GM19324 (cell line): ENCODE data around the gene NYAP1.
"Not testable (repeated sequence)": the region's sequence is repeated elsewhere in the genome, so short reads cannot be mapped to it uniquely, and the experiment has no call there.

ENCODE experiments used
- ATAC-seq: cut with Tn5 transposase; IDR thresholded peaks from one replicate; pipeline ENCODE4 v1.9.1; 2021; ENCODE audit warnings: mild to moderate bottlenecking, moderate library complexity; ENCODE audit not compliant: unreplicated experiment, low FRiP score

Gene NYAP1

GRCh38 chr7:100481466-100481865 is 2.3 kb upstream of the NYAP1 start:
- ATAC-seq = no peak

- no peak for ATAC-seq
Measured at GRCh38 chr7:100482728-100483089, 1.0 kb upstream of the NYAP1 start.

DNA sequence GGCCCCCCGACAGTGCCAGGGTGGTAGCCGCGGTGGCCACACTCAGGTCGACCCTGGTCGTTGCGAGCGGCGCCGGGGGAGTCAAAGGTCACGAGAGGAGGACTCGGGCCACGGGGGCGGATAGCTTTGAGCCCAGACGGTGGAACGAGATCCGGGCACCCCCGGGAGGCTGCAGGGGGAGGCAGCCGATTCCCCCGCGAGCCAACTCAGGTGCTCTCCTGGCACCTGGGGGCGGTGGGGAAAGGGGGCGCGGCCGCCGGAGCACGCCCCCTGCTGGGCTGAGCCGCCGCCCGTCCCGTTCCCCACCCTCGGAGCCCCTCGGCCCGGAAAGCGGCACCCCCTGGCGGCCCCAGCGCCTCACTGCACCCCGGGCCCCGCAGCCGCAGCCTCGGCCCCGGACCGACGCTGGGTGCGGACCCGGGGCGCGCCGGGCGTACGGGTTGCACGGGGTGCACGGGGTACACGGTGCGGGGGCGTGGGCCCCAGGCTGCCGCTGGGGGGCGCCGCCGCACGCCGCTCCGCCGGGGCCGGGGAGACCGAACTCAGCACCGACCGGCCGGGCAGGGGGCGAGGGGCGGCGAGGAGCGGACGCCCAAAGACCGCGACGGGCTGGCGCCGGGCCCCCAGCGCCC is 521 bp upstream of the NYAP1 start:
- peak; percentile 51 for ATAC-seq

GRCh38 chr7:100484673-100485045 is 932 bp downstream of the NYAP1 start:
- ATAC-seq = no peak

DNA sequence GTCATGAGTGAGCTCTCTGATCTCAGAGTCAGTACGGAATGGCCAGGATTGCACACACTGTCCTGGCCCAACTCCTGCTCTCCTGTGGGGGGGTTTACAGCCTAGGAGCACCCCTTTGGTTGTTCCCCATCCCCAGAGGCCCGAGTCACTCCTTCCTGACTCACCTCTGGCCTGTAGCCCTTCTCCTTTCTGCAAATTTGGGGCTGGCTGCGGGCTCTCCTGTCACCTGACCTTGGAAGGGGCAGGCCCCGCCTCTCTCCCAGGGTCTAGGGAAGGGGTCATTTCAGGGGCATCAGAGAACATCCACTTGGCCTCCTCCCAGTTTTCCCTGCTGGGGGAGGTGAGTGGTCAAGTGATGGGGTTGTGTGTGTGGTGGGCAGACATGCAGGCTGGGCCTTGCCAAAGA is 1.7 kb downstream of the NYAP1 start:
- ATAC-seq = no peak

DNA sequence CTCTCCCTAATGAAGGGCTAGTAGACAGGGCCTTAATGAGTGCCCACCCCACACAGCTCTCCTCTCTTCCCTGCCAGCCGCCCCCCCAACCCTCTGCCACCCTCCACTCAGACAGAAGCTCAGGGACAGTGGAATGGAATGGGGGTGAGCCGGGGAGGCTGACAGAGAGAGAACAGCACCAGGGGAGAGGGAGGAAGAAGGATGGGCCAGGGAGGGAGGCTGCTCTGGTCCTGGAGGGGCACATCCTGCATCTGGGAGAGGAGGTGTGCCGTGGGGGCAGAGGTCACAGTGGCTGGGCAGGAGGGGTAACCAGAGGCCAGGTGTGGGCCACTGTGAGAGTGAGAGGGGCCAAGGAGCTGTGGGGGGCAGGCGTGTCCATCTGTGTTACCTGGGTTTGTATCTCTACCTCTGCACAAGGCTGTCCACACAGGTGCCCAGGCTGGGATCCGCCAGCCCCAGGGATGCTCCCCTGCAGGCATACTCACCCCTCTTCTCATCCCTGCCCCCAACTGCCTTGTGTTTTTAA is 2.4 kb downstream of the NYAP1 start:
- no peak for ATAC-seq

- no peak for ATAC-seq
Measured at GRCh38 chr7:100486753-100487446, 3.2 kb downstream of the NYAP1 start.

GRCh38 chr7:100488333-100489095 is 4.8 kb downstream of the NYAP1 start:
- no peak for ATAC-seq

- ATAC-seq = no peak
Measured at GRCh38 chr7:100489121-100489520, 5.4 kb downstream of the NYAP1 start.

DNA sequence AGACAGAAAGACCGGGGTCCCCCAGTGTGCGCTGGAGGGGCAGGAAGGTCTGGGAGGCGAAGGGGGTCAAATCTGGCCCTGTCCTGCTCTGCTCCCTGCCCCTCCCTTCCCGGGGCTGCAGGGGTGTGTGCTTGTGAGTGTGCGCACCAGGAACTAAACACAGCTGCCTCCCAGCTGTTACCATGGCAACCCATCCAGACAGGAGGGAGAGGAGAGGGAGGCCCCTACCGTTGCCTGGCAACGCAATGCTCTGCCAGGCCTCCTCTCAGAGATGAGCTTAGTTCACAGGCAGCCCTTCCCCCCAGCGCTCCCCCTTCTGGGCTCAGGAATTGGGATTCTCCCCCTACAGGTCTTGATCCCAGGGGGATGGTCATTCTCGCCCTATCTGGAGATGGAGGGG is 6.1 kb downstream of the NYAP1 start:
- ATAC-seq = no peak

GRCh38 chr7:100490483-100491191 is 6.9 kb downstream of the NYAP1 start:
- ATAC-seq = no peak

DNA sequence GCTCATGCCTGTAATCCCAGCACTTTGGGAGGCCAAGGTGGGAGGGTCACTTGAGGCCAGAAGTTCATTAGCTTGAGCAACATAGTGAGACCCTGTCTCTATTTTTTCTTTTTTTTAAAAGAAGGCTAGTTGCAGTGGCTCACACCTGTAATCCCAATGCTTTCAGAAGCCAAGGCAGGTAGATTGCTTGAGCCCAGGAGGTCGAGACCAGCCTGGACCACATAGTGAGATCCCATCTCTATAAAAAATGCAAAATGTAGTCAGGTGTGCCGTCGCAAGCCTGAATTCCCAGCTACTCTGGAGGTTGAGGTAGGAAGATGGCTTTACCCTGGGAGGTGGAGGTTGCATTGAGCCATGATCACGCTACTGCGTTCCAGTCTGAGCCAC is 7.5 kb downstream of the NYAP1 start:
- ATAC-seq = no peak

GRCh38 chr7:100492738-100493475 is 9.2 kb downstream of the NYAP1 start:
- ATAC-seq = no peak

DNA sequence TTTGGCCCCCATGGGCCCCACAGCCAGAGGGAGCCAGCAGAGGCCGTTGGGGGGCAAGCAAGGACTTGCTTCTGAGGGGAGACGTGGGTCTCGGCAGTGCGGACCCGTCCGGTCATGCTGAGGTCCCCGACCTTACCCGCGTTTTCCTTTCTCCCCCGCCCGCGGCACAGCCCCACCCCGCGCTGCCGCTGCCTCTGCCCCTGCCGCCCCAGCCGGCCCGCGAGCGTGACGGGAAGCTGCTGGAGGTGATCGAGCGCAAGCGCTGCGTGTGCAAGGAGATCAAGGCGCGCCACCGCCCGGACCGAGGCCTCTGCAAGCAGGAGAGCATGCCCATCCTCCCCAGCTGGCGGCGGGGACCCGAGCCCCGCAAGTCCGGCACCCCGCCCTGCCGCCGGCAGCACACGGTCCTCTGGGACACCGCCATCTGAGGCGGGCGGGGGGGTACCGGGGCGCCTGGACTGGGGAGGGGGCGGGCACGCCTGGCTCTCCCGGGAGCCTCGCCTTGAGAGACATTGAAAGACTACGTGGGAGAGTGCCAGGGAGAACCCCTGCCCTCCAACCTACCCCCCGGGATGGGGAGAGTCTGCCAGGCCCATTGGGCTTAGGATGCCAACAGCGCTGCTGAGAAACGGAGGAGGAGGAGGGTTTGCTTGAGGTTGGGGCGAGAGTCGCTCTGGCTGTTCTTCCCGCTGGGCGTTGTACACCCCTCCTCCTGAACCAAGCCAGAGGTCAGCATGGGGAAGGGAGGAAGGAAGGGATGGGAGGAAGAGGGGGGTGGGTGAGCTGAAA is 9.9 kb downstream of the NYAP1 start:
- no peak for ATAC-seq

DNA sequence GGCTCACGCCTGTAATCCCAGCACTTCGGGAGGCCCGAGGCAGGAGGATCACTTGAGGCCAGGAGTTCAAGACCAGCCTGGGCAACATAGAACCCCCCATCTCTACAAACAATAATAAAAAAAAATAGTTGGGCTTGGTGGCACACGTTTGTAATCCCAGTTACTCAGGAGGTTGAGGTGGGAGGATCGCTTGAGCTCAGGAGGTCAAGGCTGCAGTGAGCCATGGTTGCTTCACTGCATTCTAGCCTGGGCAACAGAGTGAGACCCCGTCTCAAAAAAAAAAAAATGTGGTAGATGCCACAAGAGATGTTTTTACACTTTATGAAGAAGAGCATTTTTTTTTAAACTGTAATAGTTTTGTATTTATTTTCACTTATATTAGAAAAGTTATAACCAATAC is 12.8 kb downstream of the NYAP1 start:
- ATAC-seq = no peak

DNA sequence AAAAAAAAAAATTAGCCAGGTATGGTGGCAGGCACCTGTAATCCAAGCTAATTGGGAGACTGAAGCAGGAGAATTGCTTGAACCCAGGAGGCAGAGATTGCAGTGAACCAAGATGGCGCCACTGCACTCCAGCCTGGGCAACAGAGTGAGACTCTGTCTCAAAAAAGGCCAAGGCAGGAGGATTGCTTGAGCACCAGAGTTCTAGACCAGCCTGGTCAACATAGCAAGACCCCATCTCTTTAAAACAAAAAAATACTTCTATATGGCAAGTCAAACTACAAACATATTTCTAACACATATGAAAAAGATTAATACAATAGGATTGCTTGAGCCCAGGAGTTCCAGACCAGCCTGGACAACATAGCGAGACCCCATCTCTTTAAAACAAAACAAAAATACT is 17.0 kb downstream of the NYAP1 start:
- ATAC-seq = not testable (repeated sequence)

DNA sequence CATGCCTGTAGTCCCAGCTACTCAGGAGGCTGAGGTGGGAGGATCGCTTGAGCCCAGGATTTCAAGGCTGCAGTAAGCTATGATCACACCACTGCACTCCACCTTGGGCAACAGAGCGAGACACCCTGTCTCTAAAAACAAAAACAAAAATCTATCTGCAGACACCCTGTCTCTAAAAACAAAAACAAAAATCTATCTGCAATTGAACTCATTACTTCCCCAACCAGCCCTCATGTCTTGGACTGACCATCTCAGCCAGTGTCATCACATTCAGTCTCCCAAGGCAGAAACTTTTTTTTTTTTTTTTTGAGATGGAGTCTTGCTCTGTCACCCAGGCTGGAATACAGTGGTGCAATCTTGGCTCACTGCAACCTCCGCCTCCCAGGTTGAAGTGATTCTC is 20.3 kb downstream of the NYAP1 start:
- ATAC-seq = not testable (repeated sequence)

DNA sequence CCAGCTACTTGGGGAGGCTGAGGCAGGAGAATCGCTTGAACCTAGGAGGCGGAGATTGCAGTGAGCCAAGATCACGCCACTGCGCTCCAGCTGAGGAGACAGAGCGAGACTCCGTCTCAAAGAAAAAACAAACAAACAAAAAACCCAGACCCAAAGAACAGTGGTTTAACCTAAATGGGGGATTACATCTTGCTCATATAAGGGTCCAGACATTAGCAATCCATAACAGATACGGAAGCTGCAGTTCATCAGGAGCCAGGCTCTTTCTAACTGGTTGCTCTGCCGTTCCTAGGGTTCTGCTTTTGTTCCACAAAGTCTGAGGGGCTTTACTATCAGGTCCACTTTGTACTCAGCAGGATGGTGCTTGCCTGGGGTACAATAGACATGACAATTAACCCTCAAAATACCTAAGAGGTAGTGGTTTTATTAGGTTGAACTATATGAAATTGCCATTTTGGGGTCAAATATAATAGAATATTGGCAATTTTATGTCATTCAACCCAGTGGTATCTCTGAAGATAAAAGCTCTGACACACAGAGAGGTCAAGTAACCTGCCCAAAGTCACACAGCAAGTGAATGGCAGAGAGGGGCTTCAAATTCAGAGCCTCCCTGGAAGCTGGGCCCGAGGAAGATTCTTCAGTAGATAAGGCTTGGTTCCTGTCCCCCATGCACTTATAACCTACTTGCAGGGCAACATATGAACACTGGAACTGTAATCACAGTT is 21.3 kb downstream of the NYAP1 start:
- no peak for ATAC-seq

GRCh38 chr7:100506356-100506923 is 22.7 kb downstream of the NYAP1 start:
- ATAC-seq = no peak
